ENCODE measurements around the gene PLEKHA7.

DNA sequence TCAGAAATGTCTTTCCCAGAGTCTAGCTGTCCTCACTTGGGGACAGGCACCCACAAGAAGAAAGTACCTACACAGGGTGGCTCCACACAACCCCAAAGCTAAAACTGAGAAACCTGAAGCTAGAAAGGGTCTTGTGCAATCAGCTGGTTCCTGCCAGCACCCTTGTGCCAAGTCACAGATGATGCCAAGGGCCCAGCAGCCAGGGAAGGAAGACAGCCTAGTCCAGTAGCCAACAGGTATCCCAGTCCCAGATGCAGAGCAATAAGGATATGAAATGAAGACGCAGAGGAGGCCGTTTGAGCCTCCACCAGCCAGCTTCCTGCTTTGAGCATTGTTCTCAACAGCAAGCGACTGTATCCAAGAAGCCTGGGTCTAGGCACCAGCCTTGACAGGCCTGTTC is 6.1 kb downstream of the PLEKHA7 start:
- no peak for TF ChIP-seq ZBTB21 (CRISPR knock-in tag; IDR thresholded peaks at IDR 0.05; ENCODE audit: borderline replicate concordance)
- TF ChIP-seq, protein P1, sequence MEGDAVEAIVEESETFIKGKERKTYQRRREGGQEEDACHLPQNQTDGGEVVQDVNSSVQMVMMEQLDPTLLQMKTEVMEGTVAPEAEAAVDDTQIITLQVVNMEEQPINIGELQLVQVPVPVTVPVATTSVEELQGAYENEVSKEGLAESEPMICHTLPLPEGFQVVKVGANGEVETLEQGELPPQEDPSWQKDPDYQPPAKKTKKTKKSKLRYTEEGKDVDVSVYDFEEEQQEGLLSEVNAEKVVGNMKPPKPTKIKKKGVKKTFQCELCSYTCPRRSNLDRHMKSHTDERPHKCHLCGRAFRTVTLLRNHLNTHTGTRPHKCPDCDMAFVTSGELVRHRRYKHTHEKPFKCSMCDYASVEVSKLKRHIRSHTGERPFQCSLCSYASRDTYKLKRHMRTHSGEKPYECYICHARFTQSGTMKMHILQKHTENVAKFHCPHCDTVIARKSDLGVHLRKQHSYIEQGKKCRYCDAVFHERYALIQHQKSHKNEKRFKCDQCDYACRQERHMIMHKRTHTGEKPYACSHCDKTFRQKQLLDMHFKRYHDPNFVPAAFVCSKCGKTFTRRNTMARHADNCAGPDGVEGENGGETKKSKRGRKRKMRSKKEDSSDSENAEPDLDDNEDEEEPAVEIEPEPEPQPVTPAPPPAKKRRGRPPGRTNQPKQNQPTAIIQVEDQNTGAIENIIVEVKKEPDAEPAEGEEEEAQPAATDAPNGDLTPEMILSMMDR (IDR thresholded peaks at IDR 0.05), result no peak
- TF ChIP-seq, protein P2, sequence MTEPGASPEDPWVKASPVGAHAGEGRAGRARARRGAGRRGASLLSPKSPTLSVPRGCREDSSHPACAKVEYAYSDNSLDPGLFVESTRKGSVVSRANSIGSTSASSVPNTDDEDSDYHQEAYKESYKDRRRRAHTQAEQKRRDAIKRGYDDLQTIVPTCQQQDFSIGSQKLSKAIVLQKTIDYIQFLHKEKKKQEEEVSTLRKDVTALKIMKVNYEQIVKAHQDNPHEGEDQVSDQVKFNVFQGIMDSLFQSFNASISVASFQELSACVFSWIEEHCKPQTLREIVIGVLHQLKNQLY (CRISPR knock-in tag; IDR thresholded peaks at IDR 0.05), result no peak

Data from WTC11 (cell line).